CD4-positive, alpha-beta T cell treated with Interleukin-15 for 4 hours (primary cell): ENCODE results near the gene PFDN2.
A peak's percentile ranks its signal among the peaks of the same experiment; 100 is the strongest.
"Not testable (repeated sequence)": the region's sequence is repeated elsewhere in the genome, so short reads cannot be mapped to it uniquely, and the experiment has no call there.

Experiments used
- DNase-seq: peaks from one replicate; pipeline ENCODE4 v3.0.0-alpha.2; 2020; ENCODE audit warnings: low spot score

The PFDN2 gene

GRCh38 chr1:161138431-161138830 lies 20.6 kb upstream of the PFDN2 start:
- DNase-seq: no peak

DNA sequence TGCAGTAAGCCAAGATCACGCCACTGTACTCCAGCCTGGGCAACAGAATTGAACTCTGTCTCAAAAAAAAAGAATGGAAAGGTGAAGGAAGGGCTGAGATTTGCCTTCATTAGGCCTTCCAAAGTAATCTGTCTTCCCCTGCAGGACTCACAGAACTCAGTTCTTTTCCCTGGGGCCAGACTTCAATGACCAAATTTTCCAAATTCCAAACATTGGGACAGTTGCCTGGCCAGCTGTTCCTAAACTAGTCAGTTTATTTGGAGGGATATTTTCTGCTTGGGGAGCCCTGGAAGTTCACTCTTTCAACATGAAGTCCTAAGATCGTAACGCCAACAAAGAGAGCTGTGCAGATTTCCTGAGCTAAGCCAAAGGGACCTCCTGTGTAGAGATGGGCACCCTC lies 20.0 kb upstream of the PFDN2 start:
- DNase-seq: no peak

DNA sequence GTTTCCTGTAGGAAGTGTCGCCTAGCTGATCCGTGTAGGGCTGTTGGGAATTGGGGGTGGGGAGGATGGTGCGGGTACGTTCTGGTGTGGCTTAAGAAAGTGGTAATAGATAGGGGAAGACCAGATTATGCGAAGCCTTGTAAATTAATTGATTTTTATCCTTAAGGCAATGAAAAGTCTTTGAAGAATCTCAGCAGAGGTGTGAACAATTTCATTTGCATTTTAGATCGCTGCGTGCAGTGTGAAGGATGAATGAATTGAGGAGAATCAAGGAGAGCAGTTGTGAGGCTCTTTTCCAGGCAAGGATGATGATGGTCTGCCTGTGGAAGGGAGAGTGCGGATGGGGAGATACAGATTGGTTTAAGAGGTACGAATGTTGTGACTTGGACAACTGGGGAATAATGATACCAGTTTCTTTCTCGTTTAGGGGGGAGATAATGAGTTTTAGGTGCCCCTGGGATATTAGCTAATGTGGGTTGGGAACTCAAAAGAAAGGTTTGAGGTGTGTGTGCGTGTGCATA lies 15.4 kb upstream of the PFDN2 start:
- DNase-seq: no peak

DNA sequence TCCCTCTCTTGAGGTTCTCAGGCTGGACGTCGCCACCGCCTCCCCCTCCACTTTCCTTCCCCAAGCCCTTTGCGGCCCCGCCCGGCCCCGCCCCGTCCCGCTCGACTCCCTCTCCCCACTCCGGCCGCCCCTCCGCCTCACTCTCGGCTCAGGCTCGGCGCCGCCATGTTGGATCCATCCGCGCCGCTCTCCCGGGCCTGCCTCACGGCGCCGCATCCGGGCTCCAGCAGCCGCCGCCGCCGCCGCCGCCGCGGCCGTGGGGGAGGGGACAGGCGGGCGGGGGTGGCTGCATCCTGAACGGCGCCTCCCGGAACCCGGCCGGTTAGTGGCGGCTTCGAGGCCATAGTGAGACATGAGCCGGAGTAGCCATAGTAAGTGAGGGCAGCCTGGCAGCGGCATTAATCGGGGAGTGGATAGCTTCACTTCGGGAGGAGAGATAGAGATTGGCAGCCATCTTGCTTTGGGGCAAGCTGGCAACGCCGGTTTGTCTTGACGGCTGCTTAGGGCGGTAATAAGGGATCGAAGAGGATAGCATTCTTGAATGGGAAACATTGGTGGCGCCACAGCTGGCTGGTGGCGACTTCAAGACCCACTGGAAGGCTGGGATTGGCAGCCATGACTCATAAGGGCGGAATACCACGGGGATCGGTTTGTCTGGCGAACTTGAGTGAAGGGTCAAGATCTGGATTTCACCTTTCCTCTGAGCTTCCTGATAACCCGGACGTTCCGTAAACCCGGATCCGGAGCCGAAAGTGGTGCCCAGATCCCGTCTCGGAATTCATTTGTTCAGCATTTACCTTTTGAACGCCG lies 14.8 kb upstream of the PFDN2 start, which contains the start of gene DEDD:
DEDD (minus strand) TSS at position 258 of the 810 bp plus-strand sequence. CDS start 8,205 bp downstream, outside the sequence.
- DNase-seq: peak; percentile 94

- no peak for DNase-seq
Observed at GRCh38 chr1:161131523-161132409, 13.9 kb upstream of the PFDN2 start.

- no peak for DNase-seq
Observed at GRCh38 chr1:161130266-161130665, 12.4 kb upstream of the PFDN2 start.

GRCh38 chr1:161128591-161129420 lies 11.0 kb upstream of the PFDN2 start:
- no peak for DNase-seq

- DNase-seq: no peak
Observed at GRCh38 chr1:161127649-161128048, 9.8 kb upstream of the PFDN2 start.

- DNase-seq: no peak
Observed at GRCh38 chr1:161122967-161123366, 5.1 kb upstream of the PFDN2 start.

DNA sequence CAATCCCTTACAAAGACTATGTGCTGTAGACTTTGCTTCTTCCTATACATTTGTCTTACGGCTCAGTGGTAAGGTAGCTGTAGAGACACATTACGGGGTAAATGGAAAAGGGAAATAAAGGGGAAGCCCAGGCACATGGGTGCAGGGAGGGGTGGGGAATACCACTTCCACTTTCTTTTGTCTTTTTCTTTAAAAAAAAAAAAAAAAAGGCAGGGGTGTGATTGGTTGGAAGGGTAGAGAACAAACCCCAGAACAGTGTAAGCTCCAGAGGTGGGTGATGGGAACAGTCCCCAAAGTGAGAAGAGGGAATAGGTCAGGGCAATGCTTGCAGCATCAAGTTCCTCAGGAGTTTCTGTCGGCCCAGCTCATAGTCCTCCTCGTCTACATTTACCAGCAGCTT lies 4.0 kb upstream of the PFDN2 start:
- DNase-seq: no peak

- no peak for DNase-seq
Observed at GRCh38 chr1:161121042-161121650, 3.3 kb upstream of the PFDN2 start.

DNA sequence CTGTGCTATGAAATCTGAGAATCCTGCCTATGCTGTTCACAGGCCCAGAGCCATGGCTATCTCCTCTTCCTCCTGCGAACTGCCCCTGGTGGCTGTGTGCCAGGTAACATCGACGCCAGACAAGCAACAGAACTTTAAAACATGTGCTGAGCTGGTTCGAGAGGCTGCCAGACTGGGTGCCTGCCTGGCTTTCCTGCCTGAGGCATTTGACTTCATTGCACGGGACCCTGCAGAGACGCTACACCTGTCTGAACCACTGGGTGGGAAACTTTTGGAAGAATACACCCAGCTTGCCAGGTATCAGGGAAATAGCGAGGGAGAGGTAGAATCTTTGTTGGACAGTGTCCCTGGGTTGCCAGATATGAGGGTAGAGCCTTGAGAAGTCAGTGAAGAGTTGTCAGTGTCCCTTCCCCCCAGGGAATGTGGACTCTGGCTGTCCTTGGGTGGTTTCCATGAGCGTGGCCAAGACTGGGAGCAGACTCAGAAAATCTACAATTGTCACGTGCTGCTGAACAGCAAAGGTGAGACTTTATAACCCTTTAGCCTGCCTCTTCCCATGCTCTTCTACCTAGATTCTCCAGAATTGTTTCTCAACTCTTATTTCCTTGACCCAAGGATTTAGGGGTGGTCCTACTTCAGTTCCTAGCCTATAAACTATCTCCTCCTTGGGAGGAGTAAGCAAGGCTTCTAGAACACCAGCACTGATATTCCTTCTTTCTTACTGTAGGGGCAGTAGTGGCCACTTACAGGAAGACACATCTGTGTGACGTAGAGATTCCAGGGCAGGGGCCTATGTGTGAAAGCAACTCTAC lies 1.5 kb upstream of the PFDN2 start:
- peak; percentile 71 for DNase-seq

DNA sequence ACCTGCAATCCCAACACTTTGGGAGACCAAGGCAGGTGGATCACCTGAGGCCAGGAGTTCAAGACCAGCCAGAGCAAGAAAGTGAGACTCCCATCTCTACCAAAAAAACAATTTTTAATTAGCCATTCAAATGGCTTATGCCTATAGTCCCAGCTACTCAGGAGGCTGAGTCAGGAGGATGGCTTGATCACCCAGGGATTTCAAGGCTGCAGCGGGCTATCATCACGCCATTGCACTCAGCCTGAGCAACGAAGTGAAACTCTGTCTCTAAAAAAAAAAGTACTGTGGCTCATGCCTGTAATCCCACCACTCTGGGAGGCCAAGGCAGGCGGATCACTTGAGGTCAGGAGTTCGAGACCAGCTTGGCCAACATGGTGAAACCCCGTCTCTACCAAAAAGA lies 1.9 kb downstream of the PFDN2 start:
- not testable (repeated sequence) for DNase-seq

- peak; percentile 41 for DNase-seq
Observed at GRCh38 chr1:161115132-161115711, 2.6 kb downstream of the PFDN2 start.

- no peak for DNase-seq
Observed at GRCh38 chr1:161114556-161114955, 3.3 kb downstream of the PFDN2 start.

DNA sequence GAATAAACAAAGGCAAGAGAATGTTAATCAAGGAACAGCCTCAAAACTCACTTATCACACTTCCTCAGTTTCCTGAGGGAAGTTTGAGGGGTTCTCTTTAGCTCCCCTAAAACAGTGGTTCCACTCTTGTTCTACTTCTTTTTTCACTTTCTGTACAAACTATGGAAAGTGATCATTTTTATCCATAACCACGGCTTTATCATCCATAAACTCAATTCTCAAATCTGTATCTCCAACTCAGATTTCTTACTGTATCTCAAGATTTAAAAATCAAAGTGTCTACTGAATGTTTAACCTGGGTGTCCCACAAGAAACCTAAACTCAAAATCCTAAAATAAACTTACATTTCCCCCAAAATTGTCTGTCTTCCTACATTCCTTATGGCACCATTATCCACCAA lies 3.9 kb downstream of the PFDN2 start:
- DNase-seq: no peak

- DNase-seq: no peak
Observed at GRCh38 chr1:161111527-161111926, 6.3 kb downstream of the PFDN2 start.

- no peak for DNase-seq
Observed at GRCh38 chr1:161111117-161111516, 6.7 kb downstream of the PFDN2 start.

- DNase-seq: no peak
Observed at GRCh38 chr1:161106431-161106830, 11.4 kb downstream of the PFDN2 start.

GRCh38 chr1:161100556-161100955 lies 17.3 kb downstream of the PFDN2 start:
- DNase-seq: no peak
